AG08396 (cell line): ENCODE measurements around the gene SIDT1.

ENCODE experiments used
- DNase-seq: peaks from one replicate; pipeline ENCODE4 v3.0.0; 2012; ENCODE audit warnings: low spot score, mixed read lengths

SIDT1 gene

GRCh38 chr3:113531826-113532697, at the start of gene SIDT1:
Gene SIDT1, plus strand, starts transcription at chr3:113532555. Its CDS starts 467 bp downstream, at chr3:113533022.
- DNase-seq: no peak

- DNase-seq: no peak
Observed at GRCh38 chr3:113485161-113485609, 47.2 kb upstream of the SIDT1 start.

- peak; percentile 15 for DNase-seq
Observed at GRCh38 chr3:113495035-113495434, 37.3 kb upstream of the SIDT1 start.

- peak; percentile 10 for DNase-seq
Observed at GRCh38 chr3:113496924-113497323, 35.4 kb upstream of the SIDT1 start.

GRCh38 chr3:113498221-113499005, 33.9 kb upstream of the SIDT1 start:
- DNase-seq: peak; percentile 19

- no peak for DNase-seq
Observed at GRCh38 chr3:113499081-113499480, 33.3 kb upstream of the SIDT1 start.

GRCh38 chr3:113501597-113501996, 30.8 kb upstream of the SIDT1 start:
- DNase-seq: no peak

- no peak for DNase-seq
Observed at GRCh38 chr3:113505867-113506266, 26.5 kb upstream of the SIDT1 start.

- no peak for DNase-seq
Observed at GRCh38 chr3:113507501-113508067, 24.8 kb upstream of the SIDT1 start.

- no peak for DNase-seq
Observed at GRCh38 chr3:113508966-113509365, 23.4 kb upstream of the SIDT1 start.

GRCh38 chr3:113514265-113514769, 18.0 kb upstream of the SIDT1 start:
- DNase-seq: no peak

- no peak for DNase-seq
Observed at GRCh38 chr3:113516115-113516505, 16.2 kb upstream of the SIDT1 start.

GRCh38 chr3:113521981-113522380, 10.4 kb upstream of the SIDT1 start:
- no peak for DNase-seq

GRCh38 chr3:113523241-113523640, 9.1 kb upstream of the SIDT1 start:
- DNase-seq: no peak

- DNase-seq: peak; percentile 20
Observed at GRCh38 chr3:113532698-113533533, 561 bp downstream of the SIDT1 start.

GRCh38 chr3:113533534-113533892, 1.2 kb downstream of the SIDT1 start:
- DNase-seq: no peak

- DNase-seq: no peak
Observed at GRCh38 chr3:113534365-113534764, 2.0 kb downstream of the SIDT1 start.

- no peak for DNase-seq
Observed at GRCh38 chr3:113535898-113536297, 3.5 kb downstream of the SIDT1 start.

- no peak for DNase-seq
Observed at GRCh38 chr3:113536627-113537101, 4.3 kb downstream of the SIDT1 start.

GRCh38 chr3:113537155-113537554, 4.8 kb downstream of the SIDT1 start:
- no peak for DNase-seq

GRCh38 chr3:113541519-113541918, 9.2 kb downstream of the SIDT1 start:
- no peak for DNase-seq
